ENCODE data around the gene PLEKHJ1. TPM values are rescaled to one million over a fixed set of nuclear protein-coding genes. Genes with fewer than 3 reads are reported as not detected.
A peak's percentile ranks its signal among the peaks of the same experiment; 100 is the strongest.

The PLEKHJ1 gene
- total and polyA plus RNA-seq, 9 of the 15 experiments (the other 6 are each of a cell fraction or from before 2014, with no cell fraction given) = 1.5 to 188 (median 63.9) TPM

- WGBS (ENCODE audit: insufficient coverage, low coverage, missing lambda C conversion rate) = 93% methylated on average over 16 of the region's 26 CpGs
- intact Hi-C loops (cut with micrococcal nuclease) = no loop called here
- H3K4me1 ChIP-seq (replicated peaks in 1 of 2; ENCODE audit: control insufficient read depth in 2 of 2, insufficient read depth in 2 of 2, low read length in 2 of 2) = peaks cover 0 to 69% of the 10 kb centered on the region in 2 experiments; a peak in 2 of 5 replicates
- no peak overlapping the region for H3K27ac ChIP-seq (ENCODE audit: extremely low read depth, low read depth, low read length)
- no peak overlapping the region for H3K4me3 ChIP-seq
- BruUV-seq (replicated peaks) = no TSS peak
- no peak for FAIRE-seq
- ChIA-PET CTCF (ENCODE audit: low intra/inter-chr PET ratio) (no interaction called here), POLR2A (interaction anchor here (0.5 to 1.9 kb wide), 4 partner anchors 8 to 78 kb away, joined by 3 to 7 read pairs (median 6); no protein-coding TSS in a partner anchor)
- no peaks in the 10 kb centered on the region for H3K27me3 ChIP-seq (ENCODE audit: control insufficient read depth in 2 of 2, insufficient read depth in 2 of 2, low read length in 2 of 2)
- H4K20me1 ChIP-seq (replicated peaks; ENCODE audit: control insufficient read depth, insufficient read depth, low read length) = peaks cover 17% of the 10 kb centered on the region
- DNase-seq (ENCODE audit: extremely low read depth in 1 of 4, low spot score in 3 of 4) = no peak
- H2AFZ ChIP-seq (ENCODE audit: low read depth, low read length) = no peak overlapping the region
- in situ Hi-C loops (cut with MboI) = no loop called here
- H3K79me2 ChIP-seq (ENCODE audit: control insufficient read depth, insufficient read depth, low read length) = peaks cover 24% of the 10 kb centered on the region
- H3K9me3 ChIP-seq (replicated peaks; ENCODE audit: control insufficient read depth, insufficient read depth, low read depth, low read length) = no peaks in the 10 kb centered on the region
- no peaks in the 10 kb centered on the region for H3K9me1 ChIP-seq (ENCODE audit: control insufficient read depth, insufficient read depth, low read length)
- TF ChIP-seq RBM22 (IDR thresholded peaks at IDR 0.05; ENCODE audit: low read depth, low read length, poor library complexity, severe bottlenecking) = peak; percentile 65
- TF ChIP-seq SIX5 (IDR thresholded peaks at IDR 0.05; ENCODE audit: borderline replicate concordance in 1 of 2, insufficient read depth in 1 of 2, low read depth in 1 of 2, low read length in 2 of 2) = no peak
- TF ChIP-seq CBFA2T3 (IDR thresholded peaks at IDR 0.05) = no peak
- peaks cover 76% of the 10 kb centered on the region; the same call in 2 of the 3 replicates for H3K36me3 ChIP-seq (ENCODE audit: control insufficient read depth, insufficient read depth, low read length)
- peak overlapping the region in 1 of 2 experiments; percentile 31; a peak in 1 of 4 replicates for H3K9ac ChIP-seq (ENCODE audit: insufficient read depth in 1 of 2, low read depth in 2 of 2, low read length in 2 of 2)
- no peak overlapping the region for H3K4me2 ChIP-seq (ENCODE audit: insufficient read depth, low read length)
- 0 out of 3 replicates have a peak, but pooled peaks have one; percentile 4 for ATAC-seq
Observed at GRCh38 chr19:2246801-2247361, 10.8 kb upstream of the PLEKHJ1 start.

DNA sequence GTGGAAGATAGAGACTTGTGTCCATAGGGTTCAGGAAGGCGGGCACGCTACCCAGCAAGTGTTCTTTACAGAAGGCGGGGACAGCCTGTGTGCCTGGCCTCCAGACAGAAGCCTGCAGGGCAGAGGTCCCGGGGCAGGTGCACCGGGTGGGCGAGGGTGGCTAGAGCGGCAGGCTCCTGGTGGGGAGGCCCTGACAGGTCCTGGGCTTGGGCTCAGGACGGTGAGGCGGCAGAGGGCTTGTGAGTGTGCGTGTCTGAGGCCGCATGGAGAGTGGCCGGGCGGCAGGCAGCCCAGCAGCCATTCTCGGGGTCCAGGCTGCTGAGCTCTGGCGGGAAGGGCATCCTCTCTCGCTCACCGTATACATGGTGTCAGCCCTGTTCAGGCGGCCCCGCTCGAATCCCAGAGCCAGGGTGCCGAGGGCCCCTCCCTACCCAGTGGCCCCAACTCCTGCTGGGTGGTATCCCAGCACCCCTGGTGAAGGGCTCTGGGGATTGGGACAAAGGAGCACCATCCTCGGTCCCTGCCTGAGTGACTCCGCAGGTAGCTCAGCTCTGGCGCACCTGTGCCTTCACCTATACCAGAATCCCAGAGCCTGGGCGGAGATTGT, 10.0 kb upstream of the PLEKHJ1 start:
- ATAC-seq (no peak), DNase-seq (ENCODE audit: extremely low read depth in 1 of 4, low spot score in 3 of 4) (no peak), FAIRE-seq (no peak)
- H3K36me3 ChIP-seq (ENCODE audit: control insufficient read depth, insufficient read depth, low read length) = peaks cover 83% of the 10 kb centered on the region; the same call in 2 of the 3 replicates
- H4K20me1 ChIP-seq (replicated peaks; ENCODE audit: control insufficient read depth, insufficient read depth, low read length) = peaks cover 25% of the 10 kb centered on the region
- peaks cover 32% of the 10 kb centered on the region for H3K79me2 ChIP-seq (ENCODE audit: control insufficient read depth, insufficient read depth, low read length)
- H2AFZ ChIP-seq (ENCODE audit: low read depth, low read length) = no peak overlapping the region
- no peaks in the 10 kb centered on the region for H3K27me3 ChIP-seq (ENCODE audit: control insufficient read depth in 2 of 2, insufficient read depth in 2 of 2, low read length in 2 of 2)
- no peak overlapping the region; a peak in 1 of 4 replicates for H3K9ac ChIP-seq (ENCODE audit: insufficient read depth in 1 of 2, low read depth in 2 of 2, low read length in 2 of 2)
- no peak overlapping the region for H3K4me2 ChIP-seq (ENCODE audit: insufficient read depth, low read length)
- ChIA-PET POLR2A (interaction anchor here (1.0 to 1.9 kb wide), 5 partner anchors 9 to 20 kb away, joined by 3 to 7 read pairs (median 6); no protein-coding TSS in a partner anchor), CTCF (ENCODE audit: low intra/inter-chr PET ratio) (no interaction called here)
- WGBS (ENCODE audit: insufficient coverage, low coverage, missing lambda C conversion rate) = 94% methylated on average over 25 of the region's 25 CpGs
- peaks cover 4 to 75% of the 10 kb centered on the region in 2 experiments; a peak in 4 of 5 replicates for H3K4me1 ChIP-seq (replicated peaks in 1 of 2; ENCODE audit: control insufficient read depth in 2 of 2, insufficient read depth in 2 of 2, low read length in 2 of 2)
- intact Hi-C loops (cut with micrococcal nuclease) = no loop called here
- in situ Hi-C loops (cut with MboI) = no loop called here
- no peak overlapping the region for H3K27ac ChIP-seq (ENCODE audit: extremely low read depth, low read depth, low read length)
- no peak overlapping the region for H3K4me3 ChIP-seq
- no peaks in the 10 kb centered on the region for H3K9me3 ChIP-seq (replicated peaks; ENCODE audit: control insufficient read depth, insufficient read depth, low read depth, low read length)
- peaks cover 5% of the 10 kb centered on the region for H3K9me1 ChIP-seq (ENCODE audit: control insufficient read depth, insufficient read depth, low read length)
- BruUV-seq (replicated peaks) = no TSS peak
- TF ChIP-seq RBM14 (IDR thresholded peaks at IDR 0.05; ENCODE audit: borderline replicate concordance, insufficient read depth, low read depth, low read length) (no peak), CAMTA2 (CRISPR knock-in tag; conservative IDR thresholded peaks at IDR 0.05) (no peak), RBBP5 (IDR thresholded peaks at IDR 0.05; ENCODE audit: borderline replicate concordance, insufficient read depth, low read length, poor library complexity, severe bottlenecking) (no peak), POLR2G (IDR thresholded peaks at IDR 0.05; ENCODE audit: low read depth, low read length) (peak; percentile 19; the same call in 1 of the 2 replicates), SIN3A (IDR thresholded peaks at IDR 0.05; ENCODE audit: borderline replicate concordance in 2 of 2, control insufficient read depth in 1 of 2, low read depth in 2 of 2, low read length in 2 of 2) (no peak)
- TF ChIP-seq, protein P1, sequence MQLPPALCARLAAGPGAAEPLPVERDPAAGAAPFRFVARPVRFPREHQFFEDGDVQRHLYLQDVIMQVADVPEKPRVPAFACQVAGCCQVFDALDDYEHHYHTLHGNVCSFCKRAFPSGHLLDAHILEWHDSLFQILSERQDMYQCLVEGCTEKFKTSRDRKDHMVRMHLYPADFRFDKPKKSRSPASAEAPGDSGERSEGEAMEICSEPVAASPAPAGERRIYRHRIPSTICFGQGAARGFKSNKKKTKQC (CRISPR knock-in tag; IDR thresholded peaks at IDR 0.05) = no peak
- TF ChIP-seq, protein P2, sequence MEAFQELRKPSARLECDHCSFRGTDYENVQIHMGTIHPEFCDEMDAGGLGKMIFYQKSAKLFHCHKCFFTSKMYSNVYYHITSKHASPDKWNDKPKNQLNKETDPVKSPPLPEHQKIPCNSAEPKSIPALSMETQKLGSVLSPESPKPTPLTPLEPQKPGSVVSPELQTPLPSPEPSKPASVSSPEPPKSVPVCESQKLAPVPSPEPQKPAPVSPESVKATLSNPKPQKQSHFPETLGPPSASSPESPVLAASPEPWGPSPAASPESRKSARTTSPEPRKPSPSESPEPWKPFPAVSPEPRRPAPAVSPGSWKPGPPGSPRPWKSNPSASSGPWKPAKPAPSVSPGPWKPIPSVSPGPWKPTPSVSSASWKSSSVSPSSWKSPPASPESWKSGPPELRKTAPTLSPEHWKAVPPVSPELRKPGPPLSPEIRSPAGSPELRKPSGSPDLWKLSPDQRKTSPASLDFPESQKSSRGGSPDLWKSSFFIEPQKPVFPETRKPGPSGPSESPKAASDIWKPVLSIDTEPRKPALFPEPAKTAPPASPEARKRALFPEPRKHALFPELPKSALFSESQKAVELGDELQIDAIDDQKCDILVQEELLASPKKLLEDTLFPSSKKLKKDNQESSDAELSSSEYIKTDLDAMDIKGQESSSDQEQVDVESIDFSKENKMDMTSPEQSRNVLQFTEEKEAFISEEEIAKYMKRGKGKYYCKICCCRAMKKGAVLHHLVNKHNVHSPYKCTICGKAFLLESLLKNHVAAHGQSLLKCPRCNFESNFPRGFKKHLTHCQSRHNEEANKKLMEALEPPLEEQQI (IDR thresholded peaks at IDR 0.05) = no peak

Data from K562 (cell line).